HG02763 (cell line): Measurements from ENCODE around the gene NRXN3.

Experiments
- ATAC-seq: cut with Tn5 transposase; IDR thresholded peaks from one replicate; pipeline ENCODE4 v1.9.1; 2021; ENCODE audit warnings: mild to moderate bottlenecking, moderate library complexity; ENCODE audit not compliant: unreplicated experiment

The NRXN3 gene

DNA sequence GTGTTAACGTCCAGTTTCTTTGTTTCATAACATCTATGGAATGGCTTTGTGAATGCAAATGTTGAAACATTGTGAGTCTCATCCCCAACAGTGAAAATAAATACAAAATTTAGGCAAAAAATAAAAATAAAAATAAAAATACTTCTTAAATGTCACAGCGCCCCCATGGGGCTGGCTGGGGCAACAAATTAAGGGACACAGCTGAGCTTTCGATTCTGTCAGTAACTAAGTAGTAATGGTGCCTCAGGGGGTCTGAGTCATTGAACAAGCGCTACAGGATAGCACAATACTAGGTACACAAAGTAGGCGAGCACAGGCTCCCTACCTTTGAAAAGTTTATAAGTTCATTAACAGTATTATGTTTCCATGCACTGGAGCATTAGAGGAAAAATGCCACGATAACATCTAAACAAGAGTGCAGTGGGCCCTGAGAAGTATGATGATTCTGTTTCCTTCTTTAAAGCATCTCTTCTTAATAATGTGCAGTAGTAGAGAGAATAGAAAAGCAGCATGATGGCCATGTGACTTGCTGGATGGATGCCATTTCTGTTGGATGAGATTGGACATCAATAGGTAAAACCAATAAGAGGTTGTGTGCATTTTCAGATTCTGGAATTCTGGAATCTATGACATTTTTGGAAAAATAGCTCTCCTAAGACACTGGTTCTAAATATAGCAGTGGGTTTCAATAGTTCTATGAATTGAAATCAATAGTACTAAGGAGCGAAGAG is 1374.0 kb downstream of the NRXN3 start:
- ATAC-seq: no peak

DNA sequence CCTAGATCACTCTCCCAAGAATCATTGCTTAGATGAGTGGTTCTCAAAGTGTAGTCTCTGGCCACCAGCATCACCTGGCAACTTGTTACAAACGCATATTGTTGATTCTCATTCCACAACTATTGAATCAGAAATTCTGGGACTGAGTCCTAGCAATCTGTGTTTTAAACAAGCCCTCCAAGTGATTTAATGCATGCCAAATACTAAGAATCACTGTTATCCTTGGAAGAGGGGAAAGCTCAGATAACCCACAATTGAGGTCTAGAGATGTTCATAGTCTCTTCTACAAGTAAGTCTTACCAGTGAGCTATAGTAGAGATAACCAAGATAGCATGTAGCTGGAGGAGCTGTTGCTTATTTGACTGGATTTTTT is 1374.5 kb downstream of the NRXN3 start:
- ATAC-seq: no peak

DNA sequence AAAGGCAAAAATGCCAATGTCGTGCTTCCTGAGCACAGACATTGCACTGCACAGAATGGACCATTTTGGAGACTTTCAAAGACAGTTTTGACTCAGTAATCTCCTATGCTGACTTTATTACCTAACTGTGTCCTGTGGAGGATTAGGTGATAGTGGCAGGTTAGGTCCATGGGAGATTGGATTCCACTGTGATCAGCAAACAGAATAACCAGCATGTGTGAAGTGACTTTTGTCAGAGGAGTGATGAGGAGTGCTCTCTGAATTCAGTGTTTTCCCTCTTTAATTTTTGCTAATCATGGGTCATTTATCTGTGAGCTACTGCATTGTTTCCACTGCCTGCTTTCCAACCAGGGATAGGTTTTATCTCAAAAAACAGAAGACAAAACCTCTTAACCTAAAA is 1378.7 kb downstream of the NRXN3 start:
- ATAC-seq: no peak

DNA sequence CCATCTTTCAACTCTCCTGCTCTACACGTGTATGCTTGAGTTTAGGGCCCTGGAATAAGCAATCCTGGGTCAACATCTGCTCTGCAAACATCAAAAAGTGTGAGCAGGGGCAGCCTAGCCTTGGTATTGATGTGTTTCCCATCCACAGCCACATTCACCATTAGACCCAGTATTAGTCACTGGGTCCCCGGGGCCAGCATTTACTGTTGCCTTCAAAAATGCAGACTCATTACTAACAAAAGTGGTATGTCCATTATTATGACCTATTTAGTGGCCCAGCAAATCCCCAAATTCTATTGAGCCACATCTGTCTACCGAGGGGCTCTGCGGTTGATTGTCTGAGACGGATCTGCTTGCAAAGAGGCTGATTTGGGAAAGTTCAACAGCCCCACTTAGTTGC is 1379.3 kb downstream of the NRXN3 start:
- ATAC-seq: no peak

DNA sequence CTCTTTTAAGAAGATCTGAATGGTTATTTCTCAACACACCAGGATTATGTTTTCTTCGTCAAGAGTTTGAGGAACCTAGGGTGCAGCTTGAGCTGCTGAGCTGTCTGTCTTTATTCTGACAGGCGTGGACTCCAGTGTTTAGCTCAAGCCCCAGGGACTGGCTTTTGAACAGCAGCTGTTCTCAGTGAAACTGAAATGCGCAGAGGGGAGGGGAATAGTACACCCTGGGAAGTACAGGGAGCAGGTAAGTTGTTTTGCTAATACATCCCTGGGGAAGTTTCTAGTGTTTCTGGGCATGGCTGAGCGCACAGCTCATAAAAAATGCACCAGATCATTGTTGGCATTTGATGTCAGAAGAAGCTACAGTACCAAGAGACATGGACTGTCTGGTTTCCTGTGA is 1381.3 kb downstream of the NRXN3 start:
- no peak for ATAC-seq

DNA sequence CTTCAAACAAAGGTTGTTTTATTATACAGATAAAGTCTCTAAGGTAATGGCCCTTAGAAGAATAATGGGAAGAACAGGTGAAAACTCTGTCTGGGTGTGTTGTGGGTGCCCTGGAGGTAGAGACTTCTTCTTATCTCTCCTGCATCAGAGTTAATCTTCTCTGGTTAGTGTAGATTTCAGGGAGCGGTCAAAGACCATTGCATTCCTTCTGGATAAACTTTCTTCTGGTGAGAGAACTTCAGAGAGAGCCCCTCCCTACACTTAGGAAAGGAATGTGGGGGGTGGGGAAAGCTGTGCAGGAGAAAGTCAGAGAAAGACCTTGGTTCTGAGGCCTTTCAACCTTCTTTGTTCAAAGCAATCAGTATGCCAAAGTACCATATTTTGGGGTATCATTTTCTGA is 1382.6 kb downstream of the NRXN3 start:
- ATAC-seq: no peak

DNA sequence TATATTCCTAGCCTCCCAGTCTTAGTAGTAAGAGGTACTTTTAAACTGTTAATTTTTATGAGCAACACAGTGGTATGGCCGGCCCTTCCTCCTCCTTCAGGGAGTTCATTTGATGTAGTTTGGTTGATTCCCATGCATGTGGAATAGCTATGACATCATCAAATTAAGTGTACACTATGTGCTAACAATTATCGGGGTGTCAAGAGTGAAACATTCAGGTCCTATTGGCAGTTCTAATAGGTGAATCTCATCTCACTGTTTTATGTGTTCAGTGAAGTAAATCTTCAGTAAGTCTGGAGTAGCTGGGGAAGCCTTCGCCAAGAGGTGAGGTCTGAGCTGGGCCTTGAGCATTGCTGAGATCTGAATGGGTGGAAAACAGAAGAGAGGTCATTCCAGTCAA is 1384.6 kb downstream of the NRXN3 start:
- no peak for ATAC-seq

DNA sequence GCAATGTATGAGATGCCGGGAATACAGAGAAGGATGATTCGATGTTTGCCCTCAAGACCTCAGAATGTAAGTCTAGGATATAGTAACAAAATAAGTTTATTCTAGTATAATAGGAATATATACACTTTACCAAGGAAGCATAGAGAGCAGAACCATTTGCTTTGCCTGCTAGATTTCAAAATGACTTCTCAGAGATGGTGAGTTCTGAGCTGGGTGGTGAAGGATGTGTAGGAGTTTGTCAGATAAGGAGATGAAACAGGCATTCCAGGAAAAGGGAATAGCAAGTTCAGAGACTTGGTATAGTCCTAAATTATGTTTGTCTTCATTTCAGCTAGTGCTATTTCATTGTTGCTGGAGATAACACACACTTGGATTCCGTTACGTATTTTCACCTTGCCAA is 1385.3 kb downstream of the NRXN3 start:
- ATAC-seq: no peak

DNA sequence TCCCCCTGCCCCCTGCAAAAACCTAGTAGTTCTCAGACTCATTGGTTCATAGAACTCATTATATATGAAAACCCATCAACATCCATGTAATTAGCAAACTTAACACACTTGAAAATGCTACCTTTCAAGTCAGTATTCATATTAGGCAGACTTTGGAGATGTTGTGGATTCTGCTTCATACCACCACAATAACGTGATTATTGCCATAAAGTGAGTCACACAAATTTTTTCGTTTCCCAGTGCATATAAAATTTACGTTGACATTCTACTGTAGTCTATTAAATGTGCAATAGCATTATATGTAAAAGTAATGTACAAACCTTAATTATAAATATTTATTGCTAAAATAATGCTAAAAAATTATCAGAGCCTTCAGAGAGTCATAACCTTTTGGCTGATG is 1387.1 kb downstream of the NRXN3 start:
- ATAC-seq: no peak

DNA sequence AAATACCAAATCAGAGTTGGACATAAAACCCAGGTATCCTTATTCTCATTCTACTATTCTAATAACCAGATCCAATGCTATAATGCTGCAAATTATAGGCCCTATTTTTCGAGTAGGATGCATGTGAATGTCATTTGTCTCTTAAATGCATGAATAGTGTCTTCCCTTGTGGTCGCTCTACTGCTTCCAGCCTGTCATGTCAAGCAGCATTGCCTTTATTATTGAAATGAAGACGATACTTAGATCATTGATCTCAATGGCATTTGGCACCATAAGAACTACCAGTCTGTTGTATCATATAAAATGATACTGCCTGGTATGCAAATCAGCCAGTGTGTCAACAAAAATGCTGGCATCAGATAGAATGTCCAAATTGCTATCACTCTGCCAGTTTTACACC is 1392.0 kb downstream of the NRXN3 start:
- ATAC-seq: no peak

DNA sequence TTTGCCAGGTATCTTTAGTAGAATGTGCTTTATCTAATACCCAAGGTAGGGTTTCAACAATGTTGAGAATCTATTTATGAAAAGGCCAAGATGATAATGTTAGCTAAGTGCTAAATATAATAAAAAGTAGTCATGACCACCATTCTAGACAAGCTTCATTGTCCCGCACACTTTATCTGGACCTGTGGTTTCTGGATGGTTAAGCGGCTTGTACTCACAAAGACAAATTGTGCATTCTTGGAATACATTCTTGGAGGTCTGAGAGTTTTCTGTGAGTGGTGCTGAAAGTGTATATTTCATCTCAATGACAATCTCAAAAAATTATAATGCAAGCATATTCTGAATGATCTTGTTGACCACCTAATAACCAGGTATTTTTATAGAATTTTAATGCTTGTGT is 1394.2 kb downstream of the NRXN3 start:
- ATAC-seq: no peak

DNA sequence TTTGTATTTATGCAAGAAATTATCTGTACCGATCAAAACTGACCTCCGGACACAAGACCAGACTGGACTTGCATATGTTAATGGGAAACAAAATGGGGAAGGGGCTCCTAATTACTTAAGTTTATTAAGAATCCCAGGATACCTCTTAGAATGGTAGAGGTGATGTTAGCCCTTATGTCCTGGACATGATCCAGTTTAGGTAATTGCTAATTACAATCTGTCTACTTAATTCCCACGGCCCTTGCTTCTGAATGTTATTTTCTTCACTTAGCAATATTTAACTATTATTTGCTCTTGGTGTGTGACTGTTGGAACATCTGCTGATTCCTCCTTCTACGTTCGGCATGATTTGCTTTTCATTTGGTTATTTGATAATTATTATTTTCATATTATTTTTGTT is 1397.1 kb downstream of the NRXN3 start:
- no peak for ATAC-seq

DNA sequence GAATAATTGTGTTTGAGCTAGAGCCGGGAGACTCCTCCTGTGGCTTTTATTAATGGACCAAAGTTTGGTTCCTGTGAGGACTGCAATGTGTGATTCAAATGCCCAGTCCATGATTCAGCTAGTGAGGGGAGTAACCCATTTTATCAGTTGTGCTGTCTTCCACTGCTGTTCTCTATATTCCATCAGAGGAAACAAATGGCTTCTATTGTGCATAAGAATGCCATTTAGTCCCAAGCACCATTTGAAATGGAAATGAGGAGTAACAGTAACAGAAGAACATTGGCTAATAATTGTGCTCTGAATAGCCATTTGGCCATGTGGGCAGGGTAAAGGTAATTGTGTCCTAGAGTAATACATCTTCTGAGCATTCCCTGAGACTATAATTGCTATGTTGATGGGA is 1398.4 kb downstream of the NRXN3 start:
- ATAC-seq: no peak

DNA sequence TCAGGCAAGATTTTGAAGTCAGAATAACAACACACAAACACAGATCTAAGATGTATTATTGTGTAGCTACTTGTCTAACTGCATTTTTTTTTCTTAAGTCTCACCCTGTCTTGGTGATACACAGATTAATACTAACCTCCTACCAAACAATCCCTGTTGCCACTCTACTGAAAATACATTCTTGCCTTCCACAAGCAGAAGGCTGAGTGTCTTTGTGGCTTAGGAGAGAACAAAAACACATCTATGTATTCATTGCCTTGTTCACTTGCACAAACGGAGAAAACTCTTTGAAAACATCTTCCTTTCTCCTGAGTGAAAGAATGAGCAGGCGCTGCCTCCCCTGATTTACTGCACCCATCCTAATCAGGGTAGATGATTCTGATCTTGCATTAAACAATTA is 1398.9 kb downstream of the NRXN3 start:
- ATAC-seq: no peak

DNA sequence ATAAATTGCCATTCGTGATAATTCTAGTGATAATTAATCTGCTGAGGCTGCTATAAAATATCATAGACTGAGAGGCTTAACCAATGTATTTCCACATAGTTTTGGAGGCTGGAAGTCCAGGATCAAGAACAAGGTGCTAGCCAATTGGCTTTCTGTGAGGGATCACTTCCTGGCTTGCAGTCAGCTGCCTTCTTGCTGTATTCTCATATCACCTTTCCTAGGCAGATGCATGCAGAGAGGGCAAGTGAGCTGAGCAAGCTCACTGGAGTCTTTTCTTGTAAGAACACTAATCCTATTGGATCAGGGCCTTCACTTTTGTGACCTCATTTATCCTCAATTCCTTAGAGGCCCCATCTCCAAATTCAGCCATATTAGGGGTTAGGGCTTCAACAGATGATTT is 1400.5 kb downstream of the NRXN3 start:
- no peak for ATAC-seq

DNA sequence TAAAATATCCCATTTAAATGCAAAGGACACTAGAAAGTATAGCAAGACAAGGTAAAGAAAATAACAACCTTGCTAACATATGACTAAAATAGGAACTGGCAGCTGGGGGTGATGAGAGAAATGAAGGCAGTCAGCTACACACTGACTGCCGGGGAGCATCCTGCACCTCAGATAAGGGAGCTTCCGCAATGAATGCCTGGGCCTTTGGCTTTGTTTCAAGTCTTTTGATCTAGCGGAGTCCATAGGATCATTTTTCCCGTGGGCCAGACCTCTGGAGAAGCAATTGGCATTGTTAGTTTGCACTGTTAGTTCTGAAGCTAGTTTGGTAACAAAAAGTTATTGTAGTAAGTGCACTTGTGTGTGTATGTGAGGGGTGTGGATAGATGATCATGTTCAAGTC is 1401.2 kb downstream of the NRXN3 start:
- no peak for ATAC-seq

DNA sequence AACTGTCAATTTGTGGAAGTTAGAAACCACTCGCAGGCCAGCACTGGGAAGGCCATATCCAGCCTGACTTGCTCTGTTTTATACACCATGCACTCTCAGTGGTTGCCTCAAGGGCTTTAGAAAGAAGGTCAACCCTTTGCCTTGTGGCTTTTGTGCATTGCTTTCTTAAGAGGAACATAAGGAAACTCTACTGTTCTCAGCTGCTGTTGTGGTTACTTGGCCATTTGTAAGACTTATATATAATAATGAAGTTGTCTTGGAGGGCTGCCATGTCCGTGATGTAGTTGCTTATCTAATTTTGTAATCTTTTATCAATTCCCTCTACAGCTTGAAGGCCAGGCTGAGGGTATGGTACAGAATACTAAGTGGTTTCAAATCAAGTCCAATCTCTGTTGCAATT is 1403.3 kb downstream of the NRXN3 start:
- no peak for ATAC-seq

DNA sequence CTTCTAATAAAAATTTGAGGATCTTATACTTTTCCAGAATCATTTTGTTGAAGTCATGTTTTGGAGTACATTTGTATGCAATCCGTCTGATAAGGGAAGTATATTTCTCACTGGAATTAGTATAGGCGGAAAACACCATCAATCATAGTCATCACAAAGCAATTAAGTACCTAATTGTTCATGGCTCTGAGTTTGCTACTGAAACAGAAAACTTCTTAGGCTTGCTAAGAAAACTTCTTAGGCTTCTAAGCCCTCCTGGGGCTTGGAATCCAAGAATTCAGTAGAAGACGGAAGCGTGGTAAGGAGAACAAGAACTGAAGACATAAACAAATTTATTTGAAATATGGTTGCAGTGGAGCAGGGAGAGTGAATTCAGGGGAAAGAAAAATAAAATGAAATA is 1404.9 kb downstream of the NRXN3 start:
- ATAC-seq: no peak

DNA sequence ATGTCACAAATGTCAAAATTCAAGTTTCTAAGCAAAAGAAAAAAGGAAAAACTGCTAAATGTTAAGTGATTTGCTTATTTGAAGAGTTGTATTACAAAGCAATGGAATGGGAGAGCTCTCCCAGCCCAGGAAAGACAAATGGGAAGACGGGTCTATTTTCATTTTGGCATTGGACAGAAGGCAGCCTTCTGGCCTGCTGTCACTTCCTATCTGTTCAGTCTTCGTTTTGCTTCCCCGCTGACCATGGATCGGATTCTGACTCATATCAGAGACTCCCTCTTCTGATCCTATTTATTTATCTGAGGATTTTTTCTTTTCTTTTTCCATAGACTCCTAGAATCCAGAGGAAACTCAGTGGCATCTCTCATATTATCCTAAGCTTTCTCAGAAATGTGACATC is 1406.3 kb downstream of the NRXN3 start:
- no peak for ATAC-seq

DNA sequence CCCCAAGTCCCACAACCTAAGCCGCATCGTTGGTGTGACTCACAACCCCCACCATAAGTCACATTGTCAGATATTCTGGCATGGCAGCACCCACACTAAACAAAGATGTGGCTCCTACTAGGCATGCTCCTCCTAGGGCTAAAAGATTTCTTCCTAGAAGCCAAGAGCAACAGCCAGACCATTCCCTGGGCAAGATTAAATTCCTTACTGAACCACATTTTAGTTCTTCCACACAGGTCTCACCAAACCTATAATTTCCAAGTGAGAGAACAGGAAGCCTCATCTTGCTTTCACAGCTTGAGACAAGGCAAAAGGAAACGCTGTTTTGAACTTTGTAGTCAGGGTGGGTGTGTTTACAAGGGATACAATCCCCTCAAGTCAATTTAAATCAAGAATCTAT is 1408.3 kb downstream of the NRXN3 start:
- ATAC-seq: no peak

DNA sequence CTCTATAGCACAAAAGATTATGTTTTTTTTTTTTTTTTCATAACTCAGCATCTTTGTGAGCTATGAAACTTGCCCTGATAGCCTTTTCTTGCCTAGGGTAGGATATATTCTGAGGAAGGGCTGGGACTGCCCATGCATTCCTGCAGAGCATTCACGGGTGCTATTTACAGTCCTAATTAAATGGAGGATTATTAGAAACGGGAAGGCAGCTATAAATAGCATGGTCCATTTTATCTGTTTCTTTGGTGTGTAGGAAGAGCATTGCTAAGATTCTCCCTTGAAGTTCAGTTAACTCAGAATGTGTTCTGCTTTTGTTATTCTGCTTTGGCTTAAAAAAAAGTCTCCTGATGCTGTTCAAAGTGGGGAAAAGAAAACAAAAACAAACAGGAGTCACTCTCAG is 1410.2 kb downstream of the NRXN3 start:
- ATAC-seq: no peak

DNA sequence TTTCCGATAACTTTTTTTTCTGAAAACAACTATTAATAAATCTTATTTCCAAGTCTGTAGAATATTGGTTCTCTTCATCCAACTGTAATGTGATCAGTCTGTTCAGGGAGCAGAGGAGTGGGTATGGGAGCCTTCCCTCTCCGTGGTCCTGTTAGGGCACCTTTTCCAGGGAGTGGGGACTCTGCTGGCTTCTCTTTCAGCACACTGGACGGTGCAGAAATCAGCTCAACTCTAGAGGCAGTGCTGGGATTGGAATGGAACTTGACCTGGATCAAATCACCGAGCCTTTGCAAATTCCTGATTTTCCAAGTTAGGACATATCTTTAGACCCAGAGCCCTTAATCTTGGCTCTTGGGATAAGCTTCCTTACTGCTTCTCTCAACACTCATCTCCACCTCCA is 1410.7 kb downstream of the NRXN3 start:
- no peak for ATAC-seq

DNA sequence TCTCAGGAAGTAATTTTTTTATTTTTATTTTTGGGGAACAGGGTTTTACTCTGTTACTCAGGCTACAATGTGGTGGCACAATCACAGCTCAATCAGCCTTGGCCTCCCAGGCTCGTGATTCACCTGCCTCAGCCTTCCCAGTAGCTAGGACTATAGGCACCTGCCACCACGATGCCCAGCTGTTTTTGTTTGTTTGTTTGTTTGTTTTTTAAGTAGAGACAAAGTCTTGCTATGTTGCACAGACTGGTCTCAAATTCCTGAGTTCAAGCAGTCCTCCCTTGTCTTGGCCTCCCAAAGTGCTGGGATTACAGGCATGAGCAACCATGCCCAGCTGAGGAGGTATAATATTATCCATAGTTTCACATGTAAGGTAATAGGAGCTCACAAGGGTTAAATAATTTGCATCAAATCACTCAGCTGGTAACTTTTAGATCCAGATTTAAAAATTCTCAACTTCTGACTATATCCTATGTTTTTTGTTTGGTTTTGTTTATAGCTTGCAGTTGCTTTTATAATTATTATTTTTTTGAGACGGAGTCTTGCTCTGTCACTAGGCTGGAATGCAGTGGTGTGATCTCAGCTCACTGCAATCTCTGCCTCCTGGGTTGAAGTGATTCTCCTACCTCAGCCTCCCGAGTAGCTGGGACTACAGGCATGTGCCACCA is 1411.9 kb downstream of the NRXN3 start:
- ATAC-seq: no peak
